Measurements from ENCODE around the gene WDR27.
"Not testable (repeated sequence)": the region's sequence is repeated elsewhere in the genome, so short reads cannot be mapped to it uniquely, and the experiment has no call there.

WDR27 gene

GRCh38 chr6:169445227-169445626, 256.6 kb downstream of the WDR27 start:
- H3K4me1 ChIP-seq (ENCODE audit: insufficient read depth, low read length): no peaks in the 10 kb centered on the region
- H3K36me3 ChIP-seq (ENCODE audit: insufficient read depth, low read length): no peaks in the 10 kb centered on the region
- H2AFZ ChIP-seq (ENCODE audit: low read depth, low read length): no peak overlapping the region
- H3K27me3 ChIP-seq (ENCODE audit: insufficient read depth, low read length): no peaks in the 10 kb centered on the region
- peaks cover 2% of the 10 kb centered on the region for H3K9me3 ChIP-seq (ENCODE audit: low read length)
- H3K4me3 ChIP-seq (ENCODE audit: low read length): no peak overlapping the region

DNA sequence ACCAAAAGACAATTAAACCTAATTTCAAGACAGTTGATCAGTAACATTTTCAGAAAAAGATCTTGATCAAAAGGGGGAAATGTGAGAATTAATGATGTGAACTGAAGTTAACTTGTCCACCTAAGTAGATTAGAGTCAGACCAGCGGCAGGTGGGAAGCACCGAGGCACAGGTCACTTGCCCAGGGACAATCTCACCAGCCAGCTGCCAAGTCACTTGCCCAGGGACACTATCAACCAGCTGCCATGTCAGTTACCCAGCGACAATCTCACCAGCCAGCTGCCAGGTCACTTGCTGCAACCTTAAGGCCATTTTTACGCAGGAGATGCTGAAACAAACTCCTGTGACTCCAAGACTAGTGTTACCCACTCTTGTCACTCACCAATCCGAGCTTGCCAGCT, 260.5 kb downstream of the WDR27 start:
- Histone ChIP-seq H3K27me3 (ENCODE audit: insufficient read depth, low read length) (no peaks in the 10 kb centered on the region), H3K36me3 (ENCODE audit: insufficient read depth, low read length) (no peaks in the 10 kb centered on the region), H3K4me1 (ENCODE audit: insufficient read depth, low read length) (no peaks in the 10 kb centered on the region)

GRCh38 chr6:169439710-169440109, 262.1 kb downstream of the WDR27 start:
- H3K9me3 ChIP-seq (ENCODE audit: low read length): peaks cover 5% of the 10 kb centered on the region
- H3K4me3 ChIP-seq (ENCODE audit: low read length): no peak overlapping the region

More for the DNA sequence above, 260.5 kb downstream of the WDR27 start:
- Histone ChIP-seq H3K4me3 (ENCODE audit: low read length) (no peak overlapping the region), H3K9me3 (ENCODE audit: low read length) (peaks cover 2% of the 10 kb centered on the region), H2AFZ (ENCODE audit: low read depth, low read length) (no peak overlapping the region)

DNA sequence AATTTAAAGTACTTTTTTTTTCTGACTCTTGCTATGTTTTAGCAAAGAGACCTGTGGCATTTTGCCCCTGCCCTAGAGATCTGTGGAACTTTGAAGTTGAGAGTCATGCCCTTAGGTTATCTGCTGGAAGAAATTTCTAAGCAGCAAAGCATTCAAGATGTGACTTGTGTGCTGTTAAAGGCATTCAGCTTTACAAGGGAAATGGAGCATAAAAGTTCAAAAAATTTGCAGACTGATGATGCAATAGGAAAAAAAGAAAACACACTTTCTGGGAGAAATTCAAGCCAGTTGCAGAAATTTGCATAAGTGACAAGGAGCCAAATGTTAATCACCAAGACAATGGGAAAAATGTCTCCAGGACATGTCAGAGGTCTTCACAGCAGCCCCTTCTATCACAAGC, 267.3 kb downstream of the WDR27 start:
- not testable (repeated sequence) for H2AFZ ChIP-seq (ENCODE audit: low read depth, low read length); H3K4me1 ChIP-seq (ENCODE audit: insufficient read depth, low read length); H3K4me3 ChIP-seq (ENCODE audit: low read length); H3K27me3 ChIP-seq (ENCODE audit: insufficient read depth, low read length); H3K36me3 ChIP-seq (ENCODE audit: insufficient read depth, low read length)
- peaks cover 13% of the 10 kb centered on the region for H3K9me3 ChIP-seq (ENCODE audit: low read length)

More at GRCh38 chr6:169439710-169440109, 262.1 kb downstream of the WDR27 start:
- Histone ChIP-seq H3K36me3 (ENCODE audit: insufficient read depth, low read length) (no peaks in the 10 kb centered on the region), H3K27me3 (ENCODE audit: insufficient read depth, low read length) (no peaks in the 10 kb centered on the region), H3K4me1 (ENCODE audit: insufficient read depth, low read length) (no peaks in the 10 kb centered on the region), H2AFZ (ENCODE audit: low read depth, low read length) (no peak overlapping the region)

DNA sequence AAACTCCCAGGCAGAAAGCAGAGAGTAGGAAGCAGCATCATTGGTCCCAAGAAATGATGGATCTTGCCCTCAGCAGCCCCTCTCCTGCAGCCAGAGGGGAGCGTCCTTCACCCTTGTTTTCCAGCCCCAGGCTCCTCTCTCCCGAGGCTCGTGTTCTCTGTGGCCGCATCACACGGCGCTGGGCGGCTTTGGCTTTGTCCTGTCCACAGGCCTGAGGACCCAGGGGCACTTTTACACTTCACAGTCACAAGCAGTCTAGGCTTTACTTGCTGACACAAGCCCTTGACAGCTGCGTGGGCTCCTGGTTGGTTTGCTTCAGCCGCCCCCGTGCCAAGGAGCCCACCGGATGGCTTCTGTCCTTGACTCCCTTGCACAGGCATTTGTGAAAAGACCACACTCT, 272.8 kb downstream of the WDR27 start:
- Histone ChIP-seq H3K27me3 (ENCODE audit: insufficient read depth, low read length) (no peaks in the 10 kb centered on the region), H3K9me3 (ENCODE audit: low read length) (peaks cover 11% of the 10 kb centered on the region), H3K36me3 (ENCODE audit: insufficient read depth, low read length) (no peaks in the 10 kb centered on the region), H2AFZ (ENCODE audit: low read depth, low read length) (no peak overlapping the region), H3K4me1 (ENCODE audit: insufficient read depth, low read length) (peaks cover 31% of the 10 kb centered on the region), H3K4me3 (ENCODE audit: low read length) (no peak overlapping the region)

DNA sequence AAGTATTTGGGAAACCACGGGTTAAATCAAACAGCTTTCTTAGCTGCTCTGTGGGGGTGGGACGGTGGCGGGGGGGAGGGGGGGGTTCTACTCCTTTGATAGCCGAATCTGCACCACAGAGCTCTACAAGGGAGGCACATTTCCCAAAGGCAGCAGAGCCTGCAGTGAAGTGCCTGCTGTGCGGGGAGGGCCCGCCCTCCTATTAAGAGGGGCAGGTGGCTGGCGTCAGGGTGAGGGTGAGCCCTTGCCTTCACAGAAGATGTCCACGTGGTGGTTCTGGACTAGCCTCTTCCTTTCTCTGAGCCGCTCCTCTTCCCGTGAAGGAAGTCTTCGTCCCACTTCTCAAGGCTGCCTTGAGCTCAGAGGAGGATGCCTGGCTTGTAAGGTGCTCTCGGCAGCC, 273.3 kb downstream of the WDR27 start:
- Histone ChIP-seq H3K9me3 (ENCODE audit: low read length) (peaks cover 11% of the 10 kb centered on the region), H2AFZ (ENCODE audit: low read depth, low read length) (no peak overlapping the region), H3K27me3 (ENCODE audit: insufficient read depth, low read length) (no peaks in the 10 kb centered on the region), H3K4me3 (ENCODE audit: low read length) (no peak overlapping the region), H3K36me3 (ENCODE audit: insufficient read depth, low read length) (no peaks in the 10 kb centered on the region), H3K4me1 (ENCODE audit: insufficient read depth, low read length) (peaks cover 31% of the 10 kb centered on the region)

DNA sequence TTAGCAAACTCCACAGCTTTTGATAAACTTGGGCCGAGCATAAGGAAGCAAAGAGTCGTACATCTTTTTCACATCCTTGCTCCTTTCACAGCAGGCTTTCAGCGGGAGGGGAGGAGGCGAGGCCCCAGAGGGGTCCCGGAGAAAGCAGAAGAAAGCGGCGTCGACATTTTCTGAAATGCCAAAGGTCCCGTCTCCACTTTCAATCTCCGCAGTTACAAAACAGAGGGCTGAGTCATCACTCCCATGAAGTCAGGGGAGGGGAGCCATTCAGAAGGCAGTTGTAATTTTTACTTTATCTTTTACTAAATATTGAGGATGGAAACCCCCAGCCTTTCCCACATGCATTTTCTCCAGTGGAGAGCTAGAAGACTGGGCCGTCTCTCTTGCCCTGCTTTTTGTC, 274.0 kb downstream of the WDR27 start:
- peaks cover 31% of the 10 kb centered on the region for H3K4me1 ChIP-seq (ENCODE audit: insufficient read depth, low read length)
- H3K36me3 ChIP-seq (ENCODE audit: insufficient read depth, low read length): no peaks in the 10 kb centered on the region
- peak overlapping the region; percentile 57 for H2AFZ ChIP-seq (ENCODE audit: low read depth, low read length)
- peak overlapping the region; percentile 20 for H3K4me3 ChIP-seq (ENCODE audit: low read length)
- peaks cover 11% of the 10 kb centered on the region for H3K9me3 ChIP-seq (ENCODE audit: low read length)
- no peaks in the 10 kb centered on the region for H3K27me3 ChIP-seq (ENCODE audit: insufficient read depth, low read length)

DNA sequence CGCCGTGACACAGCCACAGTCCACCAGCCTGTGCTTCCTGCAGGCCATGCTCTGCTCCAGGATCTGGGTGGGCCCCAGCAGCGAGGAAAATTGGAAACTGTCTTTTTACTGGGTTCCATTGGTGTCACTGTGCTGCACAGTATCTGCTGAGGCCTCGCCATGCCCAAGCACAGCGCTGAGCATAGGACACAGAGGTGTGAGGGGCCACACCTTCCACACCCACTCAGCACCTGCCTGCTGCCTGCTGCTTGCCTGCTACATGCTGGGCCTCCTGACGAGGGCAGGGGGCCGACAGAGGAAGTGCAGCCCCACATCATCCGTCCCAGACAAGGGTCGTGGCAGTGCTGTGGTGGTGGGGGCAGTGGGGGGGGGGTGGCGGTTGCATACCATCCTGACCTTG, 275.2 kb downstream of the WDR27 start:
- no peaks in the 10 kb centered on the region for H3K36me3 ChIP-seq (ENCODE audit: insufficient read depth, low read length)
- no peak overlapping the region for H2AFZ ChIP-seq (ENCODE audit: low read depth, low read length)
- H3K4me1 ChIP-seq (ENCODE audit: insufficient read depth, low read length): peaks cover 31% of the 10 kb centered on the region
- peaks cover 10% of the 10 kb centered on the region for H3K9me3 ChIP-seq (ENCODE audit: low read length)
- H3K4me3 ChIP-seq (ENCODE audit: low read length): no peak overlapping the region
- no peaks in the 10 kb centered on the region for H3K27me3 ChIP-seq (ENCODE audit: insufficient read depth, low read length)

GRCh38 chr6:169425628-169426370, 276.0 kb downstream of the WDR27 start:
- H2AFZ ChIP-seq (ENCODE audit: low read depth, low read length): no peak overlapping the region
- H3K4me1 ChIP-seq (ENCODE audit: insufficient read depth, low read length): peaks cover 31% of the 10 kb centered on the region
- no peaks in the 10 kb centered on the region for H3K27me3 ChIP-seq (ENCODE audit: insufficient read depth, low read length)
- H3K36me3 ChIP-seq (ENCODE audit: insufficient read depth, low read length): no peaks in the 10 kb centered on the region
- H3K9me3 ChIP-seq (ENCODE audit: low read length): peaks cover 10% of the 10 kb centered on the region
- no peak overlapping the region for H3K4me3 ChIP-seq (ENCODE audit: low read length)

GRCh38 chr6:169424821-169425240, 277.0 kb downstream of the WDR27 start:
- Histone ChIP-seq H3K36me3 (ENCODE audit: insufficient read depth, low read length) (no peaks in the 10 kb centered on the region), H3K9me3 (ENCODE audit: low read length) (peaks cover 9% of the 10 kb centered on the region), H3K4me1 (ENCODE audit: insufficient read depth, low read length) (peaks cover 31% of the 10 kb centered on the region), H3K4me3 (ENCODE audit: low read length) (no peak overlapping the region), H2AFZ (ENCODE audit: low read depth, low read length) (no peak overlapping the region), H3K27me3 (ENCODE audit: insufficient read depth, low read length) (no peaks in the 10 kb centered on the region)

DNA sequence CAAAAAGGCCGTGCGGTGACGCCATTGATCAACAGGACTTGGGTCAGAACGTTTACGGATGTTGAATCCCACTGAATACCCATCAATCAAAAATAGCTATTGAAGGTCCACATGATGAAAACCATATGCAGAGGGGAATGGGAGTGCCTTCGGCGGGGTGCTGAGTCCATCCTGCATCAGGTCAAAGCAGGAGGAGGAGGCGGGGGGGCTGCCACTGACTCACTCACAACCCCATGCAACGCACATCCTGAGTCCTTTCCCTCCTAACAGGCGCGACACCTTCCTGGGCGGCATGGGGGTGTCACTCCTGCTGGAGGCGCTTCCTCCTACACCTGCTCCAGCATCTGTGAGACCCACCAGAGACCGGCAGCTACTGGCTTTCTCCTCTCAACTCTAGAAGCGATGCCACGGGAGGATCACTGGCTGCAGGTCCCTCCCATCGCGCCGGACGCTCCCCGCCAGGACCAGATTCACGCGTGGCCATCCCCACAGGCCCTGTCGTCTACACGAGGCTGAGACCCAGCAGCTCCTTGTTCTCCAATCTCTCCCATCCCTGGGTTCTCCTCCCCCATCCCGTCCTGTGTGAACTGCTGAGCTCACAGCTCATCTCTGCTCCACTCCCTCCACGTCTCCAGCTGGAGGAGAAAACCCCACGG, 277.6 kb downstream of the WDR27 start:
- Histone ChIP-seq H3K4me1 (ENCODE audit: insufficient read depth, low read length) (peaks cover 31% of the 10 kb centered on the region), H3K9me3 (ENCODE audit: low read length) (peaks cover 7% of the 10 kb centered on the region), H3K4me3 (ENCODE audit: low read length) (no peak overlapping the region), H3K36me3 (ENCODE audit: insufficient read depth, low read length) (no peaks in the 10 kb centered on the region), H2AFZ (ENCODE audit: low read depth, low read length) (no peak overlapping the region), H3K27me3 (ENCODE audit: insufficient read depth, low read length) (no peaks in the 10 kb centered on the region)

GRCh38 chr6:169421586-169422264, 280.1 kb downstream of the WDR27 start:
- Histone ChIP-seq H3K9me3 (ENCODE audit: low read length) (peaks cover 7% of the 10 kb centered on the region), H3K4me1 (ENCODE audit: insufficient read depth, low read length) (peaks cover 7% of the 10 kb centered on the region), H2AFZ (ENCODE audit: low read depth, low read length) (no peak overlapping the region), H3K36me3 (ENCODE audit: insufficient read depth, low read length) (no peaks in the 10 kb centered on the region), H3K4me3 (ENCODE audit: low read length) (no peak overlapping the region), H3K27me3 (ENCODE audit: insufficient read depth, low read length) (no peaks in the 10 kb centered on the region)

- Histone ChIP-seq H3K4me1 (ENCODE audit: insufficient read depth, low read length) (peaks cover under 1% of the 10 kb centered on the region), H3K27me3 (ENCODE audit: insufficient read depth, low read length) (no peaks in the 10 kb centered on the region), H3K4me3 (ENCODE audit: low read length) (no peak overlapping the region), H3K36me3 (ENCODE audit: insufficient read depth, low read length) (no peaks in the 10 kb centered on the region), H2AFZ (ENCODE audit: low read depth, low read length) (no peak overlapping the region), H3K9me3 (ENCODE audit: low read length) (peaks cover 7% of the 10 kb centered on the region)
Observed at GRCh38 chr6:169420912-169421543, 280.8 kb downstream of the WDR27 start.
